Cardiac muscle cell (in vitro differentiated cells and primary cell): Measurements from ENCODE around the gene ELN. TPM values are rescaled to one million over a fixed set of nuclear protein-coding genes. Genes with fewer than 3 reads are reported as not detected.
A peak's percentile ranks its signal among the peaks of the same experiment; 100 is the strongest.

ENCODE experiments used
- DNase-seq, 2 donors: peaks; one replicate each; pipeline versions ENCODE4 v3.0.0 to v3.0.0-alpha.2; 2010 to 2017; ENCODE audit warnings: low read depth in 1 of 2, low spot score in 1 of 2
- H3K27ac ChIP-seq: fragments of 200-600 bp; sonication (generic); 2 replicates; pipeline ENCODE4 v1.5.1; 2016
- H3K27me3 ChIP-seq: fragments of 200-600 bp; sonication (generic); 2 replicates; pipeline ENCODE4 v1.6.0; 2016; ENCODE audit warnings: control low read depth
- H3K36me3 ChIP-seq: fragments of 200-600 bp; sonication (generic); 2 replicates; pipeline ENCODE4 v1.5.1; 2016; ENCODE audit warnings: control low read depth
- H3K4me1 ChIP-seq: fragments of 200-600 bp; sonication (generic); 2 replicates; pipeline ENCODE4 v1.8.1; 2017; ENCODE audit warnings: low read depth, mild to moderate bottlenecking, mixed run types
- H3K4me3 ChIP-seq: fragments of 200-600 bp; sonication (generic); 2 replicates; pipeline ENCODE4 v1.5.1; 2016; ENCODE audit warnings: mild to moderate bottlenecking
- H3K9me3 ChIP-seq: fragments of 200-600 bp; sonication (generic); 2 replicates; pipeline ENCODE4 v1.5.1; 2017; ENCODE audit warnings: low read depth, mild to moderate bottlenecking, control low read depth
- polyA plus RNA-seq: library from polyadenylated mRNA; unstranded; fragments of >200 nt; fragmentation: Nextera tagmentation; extraction: Ambion mirVana; gene quantifications from 2 replicates; pipeline ENCODE4 v1.2.1, GENCODE V29; 2016
- total RNA-seq: library from RNA; depleted of rRNA; stranded (reverse); fragments of >200 nt; gene quantifications from 2 replicates; pipeline ENCODE4 v1.2.3, GENCODE V29; 2016
- TF ChIP-seq, protein P1 (sequence below): IDR thresholded peaks from 2 replicates; pipeline ENCODE4 v1.5.1; 2012; ENCODE audit warnings: low read depth, mild to moderate bottlenecking, low read length

ELN gene
- total and polyA plus RNA-seq, 2 experiments from 2014 or later: 0.77 TPM; not detected in 1

DNA sequence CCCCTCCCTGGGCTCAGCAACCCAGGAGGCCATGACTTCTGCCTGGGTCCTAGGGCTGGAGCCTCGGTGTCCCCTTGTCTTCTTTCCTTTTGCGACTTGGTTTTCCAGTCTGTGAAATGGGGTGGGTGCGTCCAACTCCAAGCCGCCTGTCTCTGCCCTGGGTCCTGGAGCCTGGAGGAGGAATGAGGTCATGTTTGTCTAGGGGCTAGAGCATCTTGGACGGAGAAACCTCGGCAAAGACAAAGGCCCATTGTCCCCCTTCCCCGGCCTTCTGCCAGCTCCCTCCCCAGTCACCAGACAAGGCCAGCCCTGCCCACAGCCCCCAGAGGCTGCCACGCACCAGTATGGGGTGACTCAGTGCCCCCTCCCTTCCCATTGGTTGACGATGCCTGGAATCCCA lies 39.8 kb upstream of the ELN start:
- H3K27me3 ChIP-seq: no peaks in the 10 kb centered on the region
- DNase-seq: peak in 1 of 2 donors; percentile 70
- H3K36me3 ChIP-seq: no peaks in the 10 kb centered on the region
- TF ChIP-seq, protein P1, sequence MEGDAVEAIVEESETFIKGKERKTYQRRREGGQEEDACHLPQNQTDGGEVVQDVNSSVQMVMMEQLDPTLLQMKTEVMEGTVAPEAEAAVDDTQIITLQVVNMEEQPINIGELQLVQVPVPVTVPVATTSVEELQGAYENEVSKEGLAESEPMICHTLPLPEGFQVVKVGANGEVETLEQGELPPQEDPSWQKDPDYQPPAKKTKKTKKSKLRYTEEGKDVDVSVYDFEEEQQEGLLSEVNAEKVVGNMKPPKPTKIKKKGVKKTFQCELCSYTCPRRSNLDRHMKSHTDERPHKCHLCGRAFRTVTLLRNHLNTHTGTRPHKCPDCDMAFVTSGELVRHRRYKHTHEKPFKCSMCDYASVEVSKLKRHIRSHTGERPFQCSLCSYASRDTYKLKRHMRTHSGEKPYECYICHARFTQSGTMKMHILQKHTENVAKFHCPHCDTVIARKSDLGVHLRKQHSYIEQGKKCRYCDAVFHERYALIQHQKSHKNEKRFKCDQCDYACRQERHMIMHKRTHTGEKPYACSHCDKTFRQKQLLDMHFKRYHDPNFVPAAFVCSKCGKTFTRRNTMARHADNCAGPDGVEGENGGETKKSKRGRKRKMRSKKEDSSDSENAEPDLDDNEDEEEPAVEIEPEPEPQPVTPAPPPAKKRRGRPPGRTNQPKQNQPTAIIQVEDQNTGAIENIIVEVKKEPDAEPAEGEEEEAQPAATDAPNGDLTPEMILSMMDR: no peak
- H3K9me3 ChIP-seq: no peaks in the 10 kb centered on the region
- no peak overlapping the region for H3K4me3 ChIP-seq
- no peak overlapping the region for H3K27ac ChIP-seq
- peaks cover 6% of the 10 kb centered on the region for H3K4me1 ChIP-seq

DNA sequence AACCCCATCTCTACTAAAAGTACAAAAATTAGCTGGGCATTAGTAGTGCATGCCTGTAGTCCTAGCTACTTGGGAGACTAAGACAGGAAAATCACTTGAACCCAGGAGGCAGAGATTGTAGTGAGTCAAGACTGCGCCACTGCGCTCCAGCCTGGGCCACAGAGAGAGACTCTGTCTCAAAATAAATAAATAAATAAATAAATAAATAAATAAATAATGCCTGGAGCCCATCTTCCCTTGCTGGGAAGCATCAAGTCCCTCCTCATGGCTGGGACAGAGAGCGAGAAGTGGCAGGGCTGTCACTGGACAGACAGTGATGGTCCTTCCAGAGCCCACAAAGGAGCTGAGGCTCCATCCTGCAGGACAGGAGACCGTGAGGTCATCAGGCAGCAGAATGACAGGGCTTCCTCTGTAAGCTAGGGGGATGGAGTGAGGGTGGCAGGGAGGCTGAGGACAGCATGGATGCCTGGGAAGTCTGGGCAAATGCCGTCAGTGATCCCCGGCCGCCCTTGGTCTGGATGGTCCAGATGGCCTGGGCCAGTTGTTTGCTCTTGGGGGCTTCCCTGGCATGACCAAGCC lies 36.4 kb upstream of the ELN start:
- no peak for DNase-seq
- TF ChIP-seq, protein P1: no peak
- no peaks in the 10 kb centered on the region for H3K9me3 ChIP-seq
- no peaks in the 10 kb centered on the region for H3K36me3 ChIP-seq
- H3K27me3 ChIP-seq: no peaks in the 10 kb centered on the region
- no peak overlapping the region for H3K27ac ChIP-seq
- peaks cover 6% of the 10 kb centered on the region for H3K4me1 ChIP-seq
- no peak overlapping the region for H3K4me3 ChIP-seq

DNA sequence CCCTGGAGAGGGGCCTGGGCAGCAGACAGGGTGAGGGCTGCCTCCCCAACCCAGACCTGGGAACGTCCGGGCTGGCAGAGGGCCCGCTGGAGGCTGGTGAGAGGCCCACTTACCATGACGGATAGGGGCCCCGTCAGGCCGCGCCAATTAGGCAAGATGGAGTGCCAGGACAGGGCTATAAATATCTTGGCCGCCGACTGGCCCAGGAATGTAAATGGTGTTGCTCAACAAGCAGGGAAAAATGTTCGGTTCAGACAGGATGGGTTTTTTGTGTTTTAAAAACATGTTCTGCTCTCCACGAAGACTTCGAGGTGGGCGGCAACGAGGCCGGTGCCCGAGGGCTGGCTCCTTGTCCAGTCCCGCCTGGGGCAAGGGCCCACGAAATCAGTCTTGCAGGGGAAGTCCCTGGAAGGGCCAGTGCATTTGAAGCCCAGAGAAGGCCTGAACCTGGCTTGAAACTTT lies 35.8 kb upstream of the ELN start:
- TF ChIP-seq, protein P1: no peak
- peak; percentile 28 to 88 for DNase-seq
- H3K4me3 ChIP-seq: no peak overlapping the region
- no peak overlapping the region for H3K27ac ChIP-seq
- H3K27me3 ChIP-seq: no peaks in the 10 kb centered on the region
- peaks cover 10% of the 10 kb centered on the region for H3K4me1 ChIP-seq
- H3K36me3 ChIP-seq: no peaks in the 10 kb centered on the region
- no peaks in the 10 kb centered on the region for H3K9me3 ChIP-seq

DNA sequence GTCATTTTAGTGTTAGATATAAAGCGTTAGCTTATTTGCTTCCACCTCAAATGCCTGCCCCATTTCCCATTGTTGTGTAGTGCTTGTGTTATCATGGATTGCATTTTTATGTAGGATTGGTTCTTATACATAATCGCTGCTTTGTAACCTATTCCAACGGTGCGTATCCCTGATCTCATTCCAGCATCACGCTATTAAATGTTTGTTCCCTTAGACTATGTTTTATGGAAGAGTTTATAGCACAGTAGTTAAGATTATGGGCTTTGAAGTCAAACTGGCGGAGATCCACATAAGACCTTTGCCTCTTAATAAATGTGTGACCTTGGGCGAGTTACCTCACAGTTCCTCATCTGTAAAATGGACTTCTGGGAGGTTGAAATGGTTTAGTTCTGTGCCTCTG lies 34.0 kb upstream of the ELN start:
- Histone ChIP-seq H3K4me1 (peaks cover 10% of the 10 kb centered on the region), H3K4me3 (no peak overlapping the region), H3K9me3 (no peaks in the 10 kb centered on the region), H3K36me3 (no peaks in the 10 kb centered on the region), H3K27me3 (no peaks in the 10 kb centered on the region), H3K27ac (no peak overlapping the region)
- TF ChIP-seq, protein P1: no peak
- no peak for DNase-seq

DNA sequence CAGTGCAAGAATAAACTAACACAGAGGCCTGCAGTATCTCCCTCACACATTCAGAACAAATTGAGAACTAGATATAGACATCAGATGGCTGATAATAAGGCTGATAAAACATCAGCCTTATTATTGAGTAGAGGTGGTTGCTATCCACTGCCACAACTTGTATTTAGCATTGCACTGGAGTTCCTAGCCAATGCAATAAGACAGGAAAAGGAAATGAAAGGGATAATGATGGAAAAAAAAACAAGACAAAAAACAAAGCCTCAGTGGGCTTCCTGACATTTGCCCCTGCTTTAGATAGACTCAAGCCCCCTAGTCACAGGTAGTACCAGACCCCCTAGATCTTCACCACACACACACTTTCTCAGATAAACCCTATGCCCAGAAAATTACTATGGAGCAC lies 33.2 kb upstream of the ELN start:
- no peak for DNase-seq
- Histone ChIP-seq H3K27ac (no peak overlapping the region), H3K9me3 (no peaks in the 10 kb centered on the region), H3K27me3 (no peaks in the 10 kb centered on the region), H3K36me3 (no peaks in the 10 kb centered on the region), H3K4me1 (peaks cover 10% of the 10 kb centered on the region), H3K4me3 (no peak overlapping the region)
- TF ChIP-seq, protein P1: no peak

DNA sequence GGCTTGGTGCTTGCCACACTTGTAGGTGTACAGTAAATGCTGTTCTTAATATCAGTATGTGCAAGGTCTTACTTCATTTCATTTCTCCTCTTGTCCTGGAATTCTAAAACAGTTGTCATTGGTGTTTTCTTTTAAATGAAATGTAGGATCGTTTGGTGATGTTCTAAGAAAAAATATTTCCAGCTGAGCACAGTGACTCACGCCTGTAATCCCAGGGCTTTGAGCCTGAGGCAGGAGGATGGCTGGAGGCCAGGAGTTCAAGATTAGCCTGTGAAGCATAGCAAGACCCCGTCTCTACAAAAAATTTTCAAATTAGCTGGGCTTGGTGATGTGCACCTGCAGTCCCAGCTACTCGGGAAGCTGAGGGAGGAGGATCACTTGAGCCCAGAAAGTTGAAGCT lies 32.6 kb upstream of the ELN start:
- Histone ChIP-seq H3K4me1 (peaks cover 10% of the 10 kb centered on the region), H3K9me3 (no peaks in the 10 kb centered on the region), H3K4me3 (no peak overlapping the region), H3K27ac (no peak overlapping the region), H3K36me3 (no peaks in the 10 kb centered on the region), H3K27me3 (no peaks in the 10 kb centered on the region)
- TF ChIP-seq, protein P1: no peak
- DNase-seq: peak in 1 of 2 donors; percentile 72
